ENCODE measurements around the gene EHHADH. TPM values are rescaled to one million over a fixed set of nuclear protein-coding genes. Genes with fewer than 3 reads are reported as not detected.

Gene EHHADH
- total and polyA plus RNA-seq, 8 donors, result 2.6 to 10.4 (median 6.8) TPM

GRCh38 chr3:185157347-185157746, 96.5 kb downstream of the EHHADH start:
- 82 to 88% methylated on average over 3 of the region's 3 CpGs for WGBS, 2 donors
- intact Hi-C loops (cut with DNase I), result no loop called here
- no peak for TF ChIP-seq CTCF (IDR thresholded peaks at IDR 0.05)

GRCh38 chr3:185155678-185156077, 98.2 kb downstream of the EHHADH start:
- DNase-seq (no peak), ATAC-seq (no peak), FAIRE-seq (no peak)
- no peak for TF ChIP-seq CTCF (IDR thresholded peaks at IDR 0.05)
- H3K27me3 ChIP-seq, result peaks cover 0 to 14% (median 0%) of the 10 kb centered on the region in 4 donors
- no peaks in the 10 kb centered on the region for H3K36me3 ChIP-seq
- intact Hi-C loops (cut with DNase I), result no loop called here
- peaks cover 0 to 3% (median 0%) of the 10 kb centered on the region in 3 donors for H3K4me1 ChIP-seq
- no peaks in the 10 kb centered on the region for H3K9me3 ChIP-seq
- 79 to 85% methylated on average over 5 of the region's 5 CpGs for WGBS, 2 donors
- H3K4me3 ChIP-seq, result no peak overlapping the region
- H3K27ac ChIP-seq, result no peak overlapping the region

More at GRCh38 chr3:185157347-185157746, 96.5 kb downstream of the EHHADH start:
- no peaks in the 10 kb centered on the region for H3K27me3 ChIP-seq
- H3K36me3 ChIP-seq, result no peaks in the 10 kb centered on the region
- H3K4me3 ChIP-seq, result no peak overlapping the region
- H3K4me1 ChIP-seq, result no peaks in the 10 kb centered on the region
- ATAC-seq (no peak), FAIRE-seq (no peak), DNase-seq (no peak)
- H3K9me3 ChIP-seq, result no peaks in the 10 kb centered on the region
- no peak overlapping the region for H3K27ac ChIP-seq

- 73 to 78% methylated on average over 16 of the region's 16 CpGs for WGBS, 2 donors
- H3K27ac ChIP-seq, result no peak overlapping the region
- FAIRE-seq, result no peak
Observed at GRCh38 chr3:185153861-185154629, 99.8 kb downstream of the EHHADH start.

GRCh38 chr3:185153171-185153771, 100.6 kb downstream of the EHHADH start:
- WGBS, 2 donors, result 3 to 8% methylated on average over 34 to 53 of the region's 53 CpGs
- Histone ChIP-seq H3K4me3 (peak overlapping the region in 3 of 4 donors; percentile 12 to 62 (median 47)), H3K27me3 (peaks cover 0 to 21% (median 5%) of the 10 kb centered on the region in 4 donors), H3K4me1 (peaks cover 0 to 3% (median 0%) of the 10 kb centered on the region in 3 donors), H3K36me3 (no peaks in the 10 kb centered on the region), H3K9me3 (no peaks in the 10 kb centered on the region), H3K27ac (no peak overlapping the region)
- ATAC-seq (peak in 3 of 4 donors; percentile 11 to 24 (median 24)), FAIRE-seq (no peak), DNase-seq (peak in 1 of 6 donors; percentile 65)
- TF ChIP-seq CTCF (IDR thresholded peaks at IDR 0.05), result no peak
- intact Hi-C loops (cut with DNase I), result no loop called here

More at GRCh38 chr3:185153861-185154629, 99.8 kb downstream of the EHHADH start:
- H3K4me3 ChIP-seq, result no peak overlapping the region
- intact Hi-C loops (cut with DNase I), result no loop called here
- peaks cover 0 to 3% (median 0%) of the 10 kb centered on the region in 3 donors for H3K4me1 ChIP-seq
- DNase-seq, result no peak
- H3K27me3 ChIP-seq, result peaks cover 0 to 17% (median 5%) of the 10 kb centered on the region in 4 donors
- TF ChIP-seq CTCF (IDR thresholded peaks at IDR 0.05), result no peak
- no peaks in the 10 kb centered on the region for H3K36me3 ChIP-seq
- no peaks in the 10 kb centered on the region for H3K9me3 ChIP-seq
- no peak for ATAC-seq
